Astrocyte of the spinal cord (primary cell): ENCODE results near the gene ANKRD13B.

Source experiments
- DNase-seq: peaks from one replicate; pipeline ENCODE4 v3.0.0; 2011; ENCODE audit warnings: low read depth, low spot score
- H3K4me3 ChIP-seq: 2 replicates; pipeline ENCODE4 v1.5.1; 2011; ENCODE audit warnings: low read depth, mild to moderate bottlenecking, low read length, moderate library complexity
- CTCF ChIP-seq: IDR thresholded peaks from 2 replicates; pipeline ENCODE4 v1.5.1; 2012; ENCODE audit warnings: low read depth, mild to moderate bottlenecking, low read length, inconsistent platforms
- in situ Hi-C: cut with HindIII; loops from 2 replicates; pipeline ENCODE4 v1.10.0; 2017; ENCODE audit warnings: low sequenced_read_pairs

Gene ANKRD13B

DNA sequence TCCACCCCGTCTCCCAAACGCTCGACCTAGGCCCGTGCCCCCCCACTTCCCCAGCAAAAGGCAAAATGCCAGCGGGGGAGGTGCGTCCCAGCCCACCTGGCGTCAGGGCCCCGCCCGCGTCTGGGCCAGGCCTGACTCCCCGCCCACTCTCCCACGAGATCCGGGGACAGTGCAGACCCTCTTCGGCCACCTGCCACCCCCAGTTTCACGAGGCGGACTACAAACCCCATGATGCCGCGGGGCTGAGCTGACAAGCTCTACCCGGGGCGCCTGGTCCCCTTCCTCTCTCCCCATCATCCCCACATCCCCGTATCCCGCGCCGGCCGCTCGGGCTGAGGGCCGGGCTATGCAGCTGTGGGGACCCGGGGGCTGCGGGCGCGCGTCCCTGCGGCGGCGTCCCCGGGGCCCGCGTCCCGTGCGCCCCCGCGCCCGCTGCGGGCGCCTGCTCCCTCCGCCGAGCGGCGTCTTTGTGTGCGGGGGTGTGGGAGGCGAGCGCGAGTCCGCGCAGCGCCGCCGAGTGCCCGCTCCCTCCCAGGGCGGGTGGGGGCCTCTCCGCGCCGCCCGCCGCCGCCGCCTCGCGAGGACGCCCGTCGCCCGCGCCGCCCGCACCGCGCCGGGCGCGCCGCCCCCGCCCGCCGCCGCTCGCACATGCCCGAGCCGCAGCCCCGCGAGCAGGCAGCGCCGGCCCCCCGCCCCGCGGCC lies at the start of gene ANKRD13B:
Gene ANKRD13B (plus strand): TSS at position 283 of the 702 bp plus-strand sequence. CDS start 490 bp downstream, outside the sequence.
- in situ Hi-C loops: no loop called here
- DNase-seq: no peak
- no peak for TF ChIP-seq CTCF
- H3K4me3 ChIP-seq: peak within 1 kb of the TSS; percentile 54

- no peak for DNase-seq
- no peak for TF ChIP-seq CTCF
- in situ Hi-C loops: no loop called here
- no peak overlapping the region for H3K4me3 ChIP-seq
Measured at GRCh38 chr17:29544066-29544465, 48.9 kb upstream of the ANKRD13B start.

- DNase-seq: no peak
- no peak overlapping the region for H3K4me3 ChIP-seq
- in situ Hi-C loops: no loop called here
Measured at GRCh38 chr17:29546085-29546484, 46.8 kb upstream of the ANKRD13B start.

DNA sequence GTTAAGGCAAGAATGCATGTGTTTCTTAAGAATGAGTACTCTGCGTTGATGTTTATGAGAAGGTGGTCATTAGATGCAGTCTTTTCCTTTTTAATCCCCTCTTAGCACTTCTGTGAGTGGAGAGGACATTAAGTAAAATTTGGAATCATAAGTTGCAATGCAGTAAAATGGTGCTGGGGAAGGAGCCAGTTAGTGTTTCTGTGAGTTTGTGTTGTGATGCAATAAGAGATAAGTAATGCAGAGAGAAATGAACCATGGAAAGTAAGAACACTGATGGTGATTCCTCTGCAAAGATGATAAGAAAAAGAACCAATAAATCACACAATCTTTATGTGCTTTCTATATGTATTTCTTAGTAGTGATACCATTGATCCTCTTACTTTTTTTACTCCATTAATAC lies 46.1 kb upstream of the ANKRD13B start:
- TF ChIP-seq CTCF: no peak
- in situ Hi-C loops: no loop called here
- H3K4me3 ChIP-seq: no peak overlapping the region
- no peak for DNase-seq

More at GRCh38 chr17:29546085-29546484, 46.8 kb upstream of the ANKRD13B start:
- TF ChIP-seq CTCF: no peak

GRCh38 chr17:29549177-29549923 lies 43.6 kb upstream of the ANKRD13B start:
- in situ Hi-C loops: no loop called here
- DNase-seq: peak; percentile 50
- TF ChIP-seq CTCF: no peak
- no peak overlapping the region for H3K4me3 ChIP-seq

GRCh38 chr17:29555840-29556239 lies 37.1 kb upstream of the ANKRD13B start:
- no peak for DNase-seq
- TF ChIP-seq CTCF: no peak
- in situ Hi-C loops: no loop called here

More at GRCh38 chr17:29555840-29556239, 37.1 kb upstream of the ANKRD13B start:
- no peak overlapping the region for H3K4me3 ChIP-seq
